K562 (cell line): ENCODE measurements around the gene HMGXB3. TPM values are rescaled to one million over a fixed set of nuclear protein-coding genes. Genes with fewer than 3 reads are reported as not detected.

Experiments used
- CBFA2T2 ChIP-seq: fragments of 450-650 bp; conservative IDR thresholded peaks from 2 replicates; pipeline ENCODE4 v1.6.1; 2017; ENCODE audit warnings: mild to moderate bottlenecking
- CHAMP1 ChIP-seq: fragments of 450-650 bp; IDR thresholded peaks from 2 replicates; pipeline ENCODE4 v1.6.1; 2016; ENCODE audit warnings: mild to moderate bottlenecking
- CHD1 ChIP-seq: fragments of 200-600 bp; sonication (generic); IDR thresholded peaks from one replicate; pipeline ENCODE4 v1.6.1; 2012; ENCODE audit warnings: mild to moderate bottlenecking, moderate library complexity, low read length, inconsistent platforms
- ETS1 ChIP-seq: conservative IDR thresholded peaks from 2 replicates; pipeline ENCODE4 v1.6.1; 2011; ENCODE audit warnings: low read depth, mild to moderate bottlenecking, low read length; ENCODE audit not compliant: control insufficient read depth
- FOXK1 ChIP-seq: sonication (generic); formaldehyde crosslinking; IDR thresholded peaks from 2 replicates; pipeline ENCODE4 v1.8.0; 2022; ENCODE audit warnings: missing genetic modification reagents, mild to moderate bottlenecking, borderline replicate concordance
- IFI16 ChIP-seq: fragments of 250-450 bp; sonication (Bioruptor Pico); IDR thresholded peaks from 2 replicates; pipeline ENCODE4 v2.1.2; 2022; ENCODE audit warnings: mild to moderate bottlenecking, inconsistent platforms
- MYC ChIP-seq, 2 experiments: fragments of 250-450 bp in 1 of 2; sonication (Bioruptor Pico) in 1 of 2; IDR thresholded peaks; 2 replicates each; pipeline versions ENCODE4 v1.5.1 to v1.6.1; 2012 to 2021; ENCODE audit warnings: low read depth in 2 of 2, borderline replicate concordance in 1 of 2, improper control_type of control experiment in 1 of 2, low read length in 1 of 2, mild to moderate bottlenecking in 1 of 2, moderate library complexity in 1 of 2
- NKRF ChIP-seq: fragments of 450-650 bp; IDR thresholded peaks from 2 replicates; pipeline ENCODE4 v1.6.1; 2016; ENCODE audit warnings: borderline replicate concordance
- NR3C1 ChIP-seq: sonication (generic); formaldehyde crosslinking; IDR thresholded peaks from 2 replicates; pipeline ENCODE4 v1.8.1; 2022; ENCODE audit warnings: missing genetic modification reagents
- RBFOX2 ChIP-seq: fragments of 200-400 bp; formaldehyde crosslinking; IDR thresholded peaks from 2 replicates; pipeline ENCODE4 v1.6.1; 2017; ENCODE audit warnings: low read depth, mild to moderate bottlenecking, low read length, moderate library complexity
- SRSF7 ChIP-seq: fragments of 200-400 bp; formaldehyde crosslinking; optimal IDR thresholded peaks from 2 replicates; pipeline ENCODE3; 2017; ENCODE audit warnings: mild to moderate bottlenecking, low read depth, low read length
- ZBTB1 ChIP-seq: sonication (generic); formaldehyde crosslinking; IDR thresholded peaks from 2 replicates; pipeline ENCODE4 v1.8.1; 2023; ENCODE audit warnings: missing genetic modification reagents, low read depth, mild to moderate bottlenecking, borderline replicate concordance
- ZBTB2 ChIP-seq: fragments of 450-650 bp; IDR thresholded peaks from 2 replicates; pipeline ENCODE4 v1.6.1; 2016; ENCODE audit warnings: antibody characterized with exemption
- ZNF239 ChIP-seq: fragments of 250-450 bp; sonication (Bioruptor Pico); IDR thresholded peaks from 2 replicates; pipeline ENCODE4 v1.4.0; 2020; ENCODE audit warnings: mild to moderate bottlenecking
- ZNF589 ChIP-seq: fragments of 200-800 bp; sonication (Bioruptor generic); IDR thresholded peaks from 2 replicates; pipeline ENCODE4 v1.6.1; 2016; ENCODE audit warnings: low read depth, missing genetic modification characterization, missing compliant biosample characterization
- ZNF780A ChIP-seq: fragments of 250-450 bp; sonication (Bioruptor Pico); IDR thresholded peaks from 2 replicates; pipeline ENCODE4 v1.5.0; 2021; ENCODE audit warnings: mild to moderate bottlenecking
- polyA plus RNA-seq, 8 experiments: library from polyadenylated mRNA; depleted of rRNA in 4 of 8; stranded (reverse) in 5 of 8; unstranded in 3 of 8; fragments of >200 nt; fragmentation: Nextera tagmentation in 2 of 8; fragmentation: Illumina TruSeq in 1 of 8; extraction: Ambion mirVana in 2 of 8; extraction: Trizol in 1 of 8; gene quantifications; 2 replicates each; pipeline versions ENCODE4 v1.2.1 to v1.2.3, GENCODE V29; 2011 to 2014; ENCODE audit warnings: inconsistent platforms in 1 of 8, missing spikeins in 1 of 8
- total RNA-seq, 7 experiments: library from RNA; depleted of rRNA in 6 of 7; stranded (reverse); fragments of >200 nt in 6 of 7; fragmentation: Illumina TruSeq in 2 of 7; extraction: Trizol in 2 of 7; gene quantifications; 2 replicates each; pipeline versions ENCODE4 v1.2.1 to v1.2.3, GENCODE V29; 2011 to 2021; ENCODE audit warnings: low replicate concordance in 1 of 7

The HMGXB3 gene
- total and polyA plus RNA-seq, 9 of the 15 experiments (the other 6 are each of a cell fraction or from before 2014, with no cell fraction given): 1.8 to 44.1 (median 32.2) TPM

- TF ChIP-seq ZBTB2: no peak
- peak; percentile 14 for TF ChIP-seq CHD1
- TF ChIP-seq ZBTB1 (CRISPR knock-in tag): no peak
- peak; percentile 95 for TF ChIP-seq RBFOX2
- TF ChIP-seq NR3C1 (CRISPR knock-in tag): no peak
- TF ChIP-seq ZNF239 (CRISPR knock-in tag): no peak
- TF ChIP-seq MYC (IDR thresholded peaks at IDR 0.05; ENCODE audit: low read depth, low read length): peak; percentile 75; the same call in 1 of the 2 replicates
- peak; percentile 59; the same call in 1 of the 2 replicates for TF ChIP-seq MYC (CRISPR knock-in tag; IDR thresholded peaks at IDR 0.05; ENCODE audit: borderline replicate concordance, low read depth)
- TF ChIP-seq CHAMP1: no peak
- TF ChIP-seq CBFA2T2: peak; percentile 86
- TF ChIP-seq IFI16: no peak
- TF ChIP-seq NKRF: 0 out of 2 replicates have a peak, but pooled peaks have one; percentile 15
- no peak; the same call in 1 of the 2 replicates for TF ChIP-seq ETS1
- peak; percentile 41; the same call in 1 of the 2 replicates for TF ChIP-seq ZNF589 (CRISPR knock-in tag)
- no peak for TF ChIP-seq ZNF780A (CRISPR knock-in tag)
- TF ChIP-seq SRSF7: no peak
- TF ChIP-seq FOXK1 (CRISPR knock-in tag): no peak
Measured at GRCh38 chr5:149960272-149961185, 40.0 kb upstream of the HMGXB3 start, which contains the start of gene SLC26A2 (continued).
